Measurements from ENCODE around the gene F2.

F2 gene

DNA sequence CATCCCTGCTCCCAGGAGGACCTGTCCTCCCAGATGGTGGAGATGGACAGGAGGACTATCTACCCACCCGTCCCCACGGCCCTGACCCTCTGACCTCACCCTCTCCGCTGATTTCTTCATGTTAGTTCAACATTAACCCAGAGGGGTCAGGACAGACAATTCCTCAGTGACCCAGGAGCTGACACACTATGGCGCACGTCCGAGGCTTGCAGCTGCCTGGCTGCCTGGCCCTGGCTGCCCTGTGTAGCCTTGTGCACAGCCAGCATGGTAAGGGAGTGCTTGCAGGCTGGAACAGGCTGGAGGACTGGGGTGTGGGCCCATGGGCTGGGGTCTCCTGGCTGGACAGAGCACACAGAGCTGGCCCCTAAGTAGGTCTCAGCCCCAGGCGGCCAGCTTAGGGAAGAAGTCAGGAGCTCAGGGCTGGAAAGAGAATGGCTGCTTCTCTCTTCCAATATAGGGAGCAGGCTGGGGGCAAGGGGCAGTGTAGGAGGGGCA lies at the start of gene F2:
Gene F2, plus strand, starts transcription at position 166 of the 495 bp plus-strand sequence. Its CDS starts 23 bp downstream, at position 189.
- no peak for TF ChIP-seq GATA3 (IDR thresholded peaks at IDR 0.05; ENCODE audit: low read depth, low read length)
- TF ChIP-seq GATA2 (IDR thresholded peaks at IDR 0.05; ENCODE audit: low read depth, low read length), result no peak

DNA sequence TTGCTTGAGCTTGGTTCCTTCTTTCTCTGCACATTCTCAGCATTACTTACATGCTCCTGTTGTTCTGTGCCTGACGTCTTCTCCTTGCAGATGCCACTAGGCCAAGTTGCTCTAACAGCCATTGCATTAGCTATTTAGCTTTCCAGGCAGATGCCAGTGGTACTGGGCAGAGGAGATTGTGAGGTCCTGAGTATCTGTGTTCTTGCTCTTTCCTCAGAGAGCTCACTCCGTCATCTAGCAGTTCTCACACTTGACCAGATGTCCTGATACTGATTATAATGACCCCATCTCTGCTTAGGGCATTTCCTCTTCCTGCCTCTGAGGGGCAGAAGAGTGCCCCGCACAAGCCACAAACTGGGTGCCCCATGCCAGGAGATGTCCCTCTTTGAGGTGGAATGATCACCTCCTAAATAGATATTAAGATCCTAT lies 49.3 kb upstream of the F2 start:
- TF ChIP-seq GATA2 (IDR thresholded peaks at IDR 0.05; ENCODE audit: low read depth, low read length), result no peak
- no peak for TF ChIP-seq GATA3 (IDR thresholded peaks at IDR 0.05; ENCODE audit: low read depth, low read length)

DNA sequence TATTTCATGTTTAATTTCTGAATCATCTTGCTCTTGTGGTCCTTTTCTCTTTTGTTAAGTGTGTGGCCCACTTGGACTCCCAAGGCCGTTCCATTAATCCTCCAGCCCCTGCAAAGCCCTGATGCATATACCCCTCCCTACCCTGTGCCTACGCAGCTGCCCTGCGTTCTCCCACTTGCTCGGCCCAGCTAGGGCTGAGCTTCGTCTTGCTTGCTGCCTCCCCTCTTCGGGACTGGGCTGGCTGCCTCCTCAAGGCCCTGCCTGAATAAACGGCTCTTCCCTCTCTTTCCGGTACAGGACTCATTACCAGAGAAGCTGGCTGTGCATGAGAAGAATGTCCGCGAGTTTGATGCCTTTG lies 47.1 kb upstream of the F2 start:
- no peak for TF ChIP-seq GATA2 (IDR thresholded peaks at IDR 0.05; ENCODE audit: low read depth, low read length)
- TF ChIP-seq GATA3 (IDR thresholded peaks at IDR 0.05; ENCODE audit: low read depth, low read length), result no peak

DNA sequence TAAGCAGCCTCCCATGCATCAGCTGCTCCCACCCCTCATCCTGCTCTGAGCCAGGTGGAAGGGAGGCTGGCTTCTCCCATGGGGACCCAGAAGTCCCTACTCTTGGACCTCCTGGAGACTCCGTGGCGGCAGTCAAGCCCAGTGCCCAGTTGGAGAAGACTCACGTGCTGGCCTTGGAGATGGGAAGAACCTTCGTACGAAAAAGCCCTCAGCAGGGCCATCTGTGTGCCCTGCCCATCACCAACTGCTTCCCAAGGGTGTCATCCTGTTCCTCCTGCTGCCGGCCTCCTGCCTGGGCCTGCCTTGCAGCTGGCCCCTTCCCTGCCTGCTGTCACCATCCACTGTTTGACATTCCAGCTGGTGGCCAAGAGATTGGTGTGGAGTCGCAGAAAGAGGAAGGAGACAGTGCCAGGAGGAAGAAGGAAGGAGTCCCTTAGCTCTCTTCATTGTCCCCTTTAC lies 46.6 kb upstream of the F2 start:
- TF ChIP-seq GATA3 (IDR thresholded peaks at IDR 0.05; ENCODE audit: low read depth, low read length) (no peak), GATA2 (IDR thresholded peaks at IDR 0.05; ENCODE audit: low read depth, low read length) (no peak)

DNA sequence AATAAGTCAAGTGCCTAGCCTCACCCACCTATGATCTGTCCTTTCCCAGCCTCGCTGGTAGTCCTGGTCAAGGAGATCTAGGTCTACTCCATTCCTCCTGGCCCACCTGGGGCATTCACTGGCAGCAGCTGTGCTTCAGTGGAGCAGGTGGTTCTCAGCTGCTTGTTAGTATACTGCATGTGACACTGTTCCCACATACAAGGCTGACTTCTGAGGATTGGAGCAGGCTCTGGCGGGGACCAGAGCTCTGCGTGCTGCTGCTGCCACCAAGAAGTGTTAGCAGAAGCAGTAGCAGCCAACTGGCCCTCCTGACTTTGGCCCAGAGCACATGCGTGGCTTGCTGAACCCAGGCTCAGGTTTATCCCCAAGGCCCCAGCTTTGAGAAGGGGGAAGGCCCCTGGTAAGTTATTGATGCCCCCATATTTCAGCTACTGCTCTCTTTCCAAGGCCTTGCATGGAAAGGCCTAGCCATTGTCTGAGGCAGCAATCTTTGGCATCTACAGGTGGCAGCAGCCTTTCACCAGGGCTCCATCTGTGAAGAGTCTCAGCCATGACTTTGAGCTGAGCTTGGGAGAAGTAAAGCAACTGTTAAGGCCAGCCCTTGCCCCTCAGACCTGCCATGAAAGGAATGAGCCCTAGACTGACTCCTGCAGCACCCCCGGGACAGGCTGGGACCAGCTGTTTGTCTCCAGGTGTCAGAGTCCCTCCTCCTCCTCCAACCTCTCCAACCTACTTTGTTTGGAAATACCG lies 45.1 kb upstream of the F2 start:
- TF ChIP-seq GATA2 (IDR thresholded peaks at IDR 0.05; ENCODE audit: low read depth, low read length) (no peak), GATA3 (IDR thresholded peaks at IDR 0.05; ENCODE audit: low read depth, low read length) (no peak)

DNA sequence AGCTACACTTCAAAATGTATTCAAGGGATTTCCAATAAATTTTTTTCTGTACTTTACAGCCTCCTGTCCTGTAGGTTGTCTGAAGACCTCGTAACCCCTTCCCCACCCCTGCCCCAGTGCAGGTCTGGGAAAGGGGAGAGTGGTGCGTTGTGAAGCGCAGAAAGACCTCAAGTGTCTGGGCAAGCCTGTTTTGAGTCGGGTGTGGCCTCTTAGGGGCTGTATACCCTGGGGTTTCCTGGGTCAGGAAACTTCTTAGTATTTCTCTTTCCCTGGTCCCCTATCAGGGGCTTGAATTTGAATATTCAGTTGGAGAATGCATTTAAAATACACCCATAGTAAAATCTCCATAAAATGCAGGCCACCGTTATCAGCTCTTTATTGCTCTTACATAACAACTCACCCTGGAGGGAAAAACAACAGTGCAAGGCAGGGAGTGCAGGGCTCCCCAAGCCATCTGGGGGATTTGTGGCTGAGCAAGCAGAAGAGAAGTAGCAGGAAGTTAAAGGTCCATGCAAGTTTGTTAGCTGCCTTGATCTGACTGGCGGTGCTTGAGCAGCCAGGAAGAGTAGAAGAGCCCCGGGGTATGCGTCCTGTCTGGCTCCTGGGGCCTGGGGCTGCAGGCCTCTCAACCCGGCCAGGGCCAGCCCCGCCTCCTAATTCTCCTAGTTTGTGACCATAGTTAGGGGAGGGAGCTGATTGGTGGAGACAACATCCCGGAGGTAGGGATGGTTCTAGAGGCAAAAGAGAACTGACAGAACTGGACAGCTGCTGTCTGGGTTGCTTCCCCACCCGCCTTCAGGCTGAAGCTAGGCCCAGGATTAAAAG lies 44.3 kb upstream of the F2 start:
- TF ChIP-seq GATA2 (IDR thresholded peaks at IDR 0.05; ENCODE audit: low read depth, low read length) (no peak), GATA3 (IDR thresholded peaks at IDR 0.05; ENCODE audit: low read depth, low read length) (no peak)

DNA sequence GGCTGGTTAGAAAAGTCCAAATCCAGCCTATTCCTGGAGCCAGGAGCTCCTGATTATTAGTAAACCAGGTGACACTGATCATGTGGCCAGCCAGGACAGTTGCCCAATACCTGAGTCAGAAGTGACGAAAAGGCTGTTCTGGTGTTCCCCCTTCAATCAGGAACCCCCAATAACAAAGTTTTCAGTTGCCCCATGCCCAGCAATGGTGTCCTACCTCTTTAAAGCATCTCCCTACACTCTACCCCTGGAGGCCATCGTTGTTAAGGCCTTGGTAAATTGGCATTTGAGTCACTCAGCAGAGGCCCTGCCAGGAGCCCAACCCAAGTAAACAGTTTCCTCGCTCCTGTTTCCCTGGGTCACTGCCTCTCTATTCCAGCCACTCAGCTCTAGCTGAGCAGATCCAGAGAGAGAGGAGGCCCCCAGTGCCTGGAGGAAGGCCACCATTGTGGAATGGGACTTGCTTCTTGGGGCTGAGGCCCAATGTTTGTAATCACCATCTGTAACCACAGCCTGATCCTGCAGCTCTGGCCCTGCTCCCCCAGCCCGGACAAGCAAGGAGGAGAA lies 43.6 kb upstream of the F2 start:
- TF ChIP-seq GATA3 (IDR thresholded peaks at IDR 0.05; ENCODE audit: low read depth, low read length) (no peak), GATA2 (IDR thresholded peaks at IDR 0.05; ENCODE audit: low read depth, low read length) (no peak)

DNA sequence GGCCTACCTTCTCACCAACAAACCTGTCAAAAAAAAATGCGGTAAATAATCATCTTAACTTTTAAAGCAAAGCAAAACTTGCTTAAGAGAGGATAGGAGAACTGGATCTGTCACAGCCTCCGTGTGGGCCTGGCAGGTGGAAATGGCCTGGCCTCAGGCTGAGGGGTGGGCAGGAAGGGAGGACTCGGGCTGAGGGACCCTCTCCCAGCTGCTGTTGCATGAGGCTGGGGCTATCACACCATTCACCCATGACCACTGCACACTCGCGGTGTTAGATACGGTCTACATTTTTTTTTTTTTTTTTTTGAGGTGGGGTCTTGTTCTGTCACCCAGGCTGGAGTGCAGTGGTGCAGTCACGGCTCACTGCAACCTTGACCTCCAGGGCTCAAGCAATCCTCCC lies 43.1 kb upstream of the F2 start:
- TF ChIP-seq GATA3 (IDR thresholded peaks at IDR 0.05; ENCODE audit: low read depth, low read length) (no peak), GATA2 (IDR thresholded peaks at IDR 0.05; ENCODE audit: low read depth, low read length) (no peak)

DNA sequence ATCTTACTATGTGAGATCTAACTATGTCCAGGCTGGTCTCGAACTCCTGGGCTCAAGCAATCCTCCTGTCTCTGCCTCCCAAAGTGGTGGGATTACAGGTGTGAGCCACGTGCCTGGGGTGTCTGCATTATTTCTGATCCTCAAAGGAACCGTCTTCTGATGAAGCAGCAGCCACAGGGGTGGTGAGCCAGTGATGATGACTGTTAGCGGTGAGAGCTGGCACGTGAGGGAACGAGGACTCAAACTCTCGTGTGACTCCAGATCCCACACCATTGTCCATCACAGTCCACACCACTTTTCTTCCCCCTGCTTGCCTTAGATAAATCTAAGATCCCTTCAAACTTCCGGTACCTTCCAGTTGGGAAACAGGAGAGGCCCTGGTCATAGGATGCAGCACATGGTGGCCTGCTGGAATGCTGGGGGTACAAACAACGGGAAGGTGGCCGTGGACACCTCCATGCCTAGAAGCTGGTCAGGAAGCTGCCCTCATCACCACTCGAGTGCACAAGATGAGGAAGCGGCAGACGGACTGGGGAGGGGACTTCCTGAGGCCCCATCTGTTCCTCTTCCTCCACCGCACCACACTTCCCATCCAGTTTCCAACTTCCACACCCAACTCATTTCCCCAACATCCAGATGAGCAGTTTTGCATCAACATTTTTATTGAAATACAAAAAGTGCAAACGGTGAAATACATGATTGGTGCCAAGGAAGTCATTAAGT lies 42.4 kb upstream of the F2 start:
- TF ChIP-seq GATA3 (IDR thresholded peaks at IDR 0.05; ENCODE audit: low read depth, low read length) (no peak), GATA2 (IDR thresholded peaks at IDR 0.05; ENCODE audit: low read depth, low read length) (no peak)

DNA sequence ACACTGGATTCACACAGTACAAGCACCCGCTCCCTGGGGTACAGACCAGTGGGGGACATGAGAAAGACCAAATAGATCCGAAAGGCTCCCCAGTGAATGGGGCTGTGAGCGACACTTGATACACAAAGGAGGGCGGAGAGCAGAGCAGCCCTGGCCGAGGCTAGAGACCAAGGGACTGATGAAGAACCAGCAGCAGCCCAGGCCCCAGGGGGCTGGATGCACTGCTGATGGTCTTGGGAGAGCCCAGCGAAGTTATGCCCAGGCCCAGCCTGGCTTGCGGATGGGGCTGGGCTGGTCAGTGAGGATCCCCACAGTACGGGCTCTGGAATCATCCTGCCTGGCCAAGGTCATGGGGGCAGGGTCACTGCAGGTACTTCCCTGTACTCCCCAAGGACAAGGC lies 41.8 kb upstream of the F2 start:
- TF ChIP-seq GATA2 (IDR thresholded peaks at IDR 0.05; ENCODE audit: low read depth, low read length) (no peak), GATA3 (IDR thresholded peaks at IDR 0.05; ENCODE audit: low read depth, low read length) (no peak)

DNA sequence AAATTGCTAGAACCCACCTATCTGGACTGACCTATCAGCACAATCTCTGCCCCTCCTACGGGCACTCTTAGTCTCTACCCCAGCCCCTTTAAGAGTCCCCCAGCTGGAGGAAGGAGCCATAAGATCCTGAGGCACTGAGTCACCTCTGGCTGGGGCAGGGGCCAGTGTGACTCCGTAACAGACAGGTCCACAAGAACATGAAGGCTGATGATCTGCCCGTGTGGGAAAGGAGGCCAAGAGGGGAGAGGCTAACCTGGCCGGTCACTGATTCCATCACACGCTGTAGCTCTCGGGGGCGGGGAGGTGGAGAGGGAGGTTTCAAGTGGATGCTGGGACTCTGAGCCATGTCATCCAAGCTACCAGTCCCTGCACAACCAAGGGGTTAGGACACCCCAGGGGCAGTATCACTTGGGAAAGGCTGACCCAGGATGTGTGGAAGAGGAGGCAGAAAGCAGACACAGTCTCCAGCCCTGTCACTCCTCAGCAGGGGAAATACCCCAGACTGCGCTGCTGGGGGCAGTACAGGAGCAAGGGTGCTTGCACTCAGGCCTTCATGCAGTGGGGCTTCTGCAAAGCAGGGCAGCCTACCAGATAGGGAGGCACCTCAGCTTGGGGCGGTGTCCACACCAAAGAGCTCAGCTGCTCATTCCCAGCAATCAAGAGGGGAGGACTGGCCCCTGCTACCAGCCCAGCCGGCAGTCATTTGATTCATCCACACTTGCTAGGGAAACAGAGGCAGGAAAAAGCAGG lies 40.8 kb upstream of the F2 start:
- TF ChIP-seq GATA2 (IDR thresholded peaks at IDR 0.05; ENCODE audit: low read depth, low read length) (no peak), GATA3 (IDR thresholded peaks at IDR 0.05; ENCODE audit: low read depth, low read length) (no peak)

DNA sequence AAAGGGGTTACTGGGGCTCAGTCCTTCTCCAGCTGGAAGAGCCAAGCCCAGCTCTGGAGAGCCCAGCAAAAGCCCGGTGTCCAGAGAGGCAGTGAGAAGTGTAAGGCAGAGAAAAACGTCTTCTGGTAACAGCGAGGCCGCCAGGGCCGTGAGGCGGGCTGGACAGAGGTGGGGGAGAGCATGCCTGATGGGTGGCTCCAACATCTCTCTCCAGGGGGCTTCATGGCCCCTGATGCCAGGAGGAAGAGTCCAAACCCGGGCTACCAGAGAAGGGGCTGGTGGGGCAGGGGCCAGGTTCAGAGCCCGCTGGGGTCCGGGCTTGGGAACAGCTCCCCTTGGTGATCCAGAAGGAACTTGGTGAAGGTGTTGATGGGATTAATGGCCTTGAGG lies 40.3 kb upstream of the F2 start:
- TF ChIP-seq GATA3 (IDR thresholded peaks at IDR 0.05; ENCODE audit: low read depth, low read length), result no peak
- TF ChIP-seq GATA2 (IDR thresholded peaks at IDR 0.05; ENCODE audit: low read depth, low read length), result no peak
